NCI-H1436 treated with DMSO at 0.1 percent for 48 hours (cell line): ENCODE measurements around the gene PADI1.

Experiments
- DNase-seq: peaks from one replicate; lab custom pipeline; 2025; lab: John Stamatoyannopoulos, UW

The PADI1 gene, protein sequence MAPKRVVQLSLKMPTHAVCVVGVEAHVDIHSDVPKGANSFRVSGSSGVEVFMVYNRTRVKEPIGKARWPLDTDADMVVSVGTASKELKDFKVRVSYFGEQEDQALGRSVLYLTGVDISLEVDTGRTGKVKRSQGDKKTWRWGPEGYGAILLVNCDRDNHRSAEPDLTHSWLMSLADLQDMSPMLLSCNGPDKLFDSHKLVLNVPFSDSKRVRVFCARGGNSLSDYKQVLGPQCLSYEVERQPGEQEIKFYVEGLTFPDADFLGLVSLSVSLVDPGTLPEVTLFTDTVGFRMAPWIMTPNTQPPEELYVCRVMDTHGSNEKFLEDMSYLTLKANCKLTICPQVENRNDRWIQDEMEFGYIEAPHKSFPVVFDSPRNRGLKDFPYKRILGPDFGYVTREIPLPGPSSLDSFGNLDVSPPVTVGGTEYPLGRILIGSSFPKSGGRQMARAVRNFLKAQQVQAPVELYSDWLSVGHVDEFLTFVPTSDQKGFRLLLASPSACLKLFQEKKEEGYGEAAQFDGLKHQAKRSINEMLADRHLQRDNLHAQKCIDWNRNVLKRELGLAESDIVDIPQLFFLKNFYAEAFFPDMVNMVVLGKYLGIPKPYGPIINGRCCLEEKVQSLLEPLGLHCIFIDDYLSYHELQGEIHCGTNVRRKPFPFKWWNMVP

DNA sequence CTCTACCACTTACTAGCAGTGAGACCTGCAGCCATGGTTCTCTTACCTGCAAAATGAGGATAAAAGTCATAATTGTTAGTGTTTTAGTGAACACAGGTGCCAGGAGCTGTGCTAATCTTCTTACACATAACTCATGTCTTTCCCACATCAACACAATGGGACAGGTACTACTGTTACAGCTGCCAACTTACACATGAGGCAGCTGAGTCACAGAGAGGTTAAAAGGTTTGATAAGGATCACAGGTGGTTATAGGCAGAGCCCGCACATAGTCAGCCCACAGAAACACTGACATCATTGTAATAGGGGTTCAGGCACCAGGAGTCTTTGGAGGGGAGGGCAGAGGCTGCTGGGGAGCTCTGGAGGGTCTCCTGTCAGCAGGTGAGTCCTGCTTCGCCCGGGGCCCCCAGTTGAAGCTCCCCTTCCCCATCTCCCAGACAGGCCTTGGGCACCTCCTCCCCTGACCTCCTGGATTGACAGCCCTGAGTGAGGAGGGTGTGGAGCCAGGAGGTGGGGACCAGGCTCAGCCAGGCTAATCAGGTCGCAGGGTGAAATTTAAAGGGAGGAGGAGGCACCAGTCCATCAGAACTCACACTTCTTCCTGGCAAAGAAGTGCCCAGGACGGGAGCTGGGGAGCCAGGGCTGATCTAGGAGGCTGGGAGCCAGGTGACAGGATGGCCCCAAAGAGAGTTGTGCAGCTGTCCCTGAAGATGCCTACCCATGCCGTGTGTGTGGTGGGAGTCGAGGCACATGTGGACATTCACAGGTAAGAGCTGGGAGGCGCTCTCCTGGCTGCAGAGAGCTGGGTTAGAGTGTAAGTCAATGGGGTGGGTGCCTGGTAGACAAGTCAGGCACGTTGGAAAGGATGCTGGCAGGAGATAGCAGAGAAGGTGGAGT is at the start of gene PADI1:
TSS of gene PADI1 (plus strand) at position 583 of the 895 bp plus-strand sequence. CDS start at position 673, 90 bp downstream.
- no peak for DNase-seq

DNA sequence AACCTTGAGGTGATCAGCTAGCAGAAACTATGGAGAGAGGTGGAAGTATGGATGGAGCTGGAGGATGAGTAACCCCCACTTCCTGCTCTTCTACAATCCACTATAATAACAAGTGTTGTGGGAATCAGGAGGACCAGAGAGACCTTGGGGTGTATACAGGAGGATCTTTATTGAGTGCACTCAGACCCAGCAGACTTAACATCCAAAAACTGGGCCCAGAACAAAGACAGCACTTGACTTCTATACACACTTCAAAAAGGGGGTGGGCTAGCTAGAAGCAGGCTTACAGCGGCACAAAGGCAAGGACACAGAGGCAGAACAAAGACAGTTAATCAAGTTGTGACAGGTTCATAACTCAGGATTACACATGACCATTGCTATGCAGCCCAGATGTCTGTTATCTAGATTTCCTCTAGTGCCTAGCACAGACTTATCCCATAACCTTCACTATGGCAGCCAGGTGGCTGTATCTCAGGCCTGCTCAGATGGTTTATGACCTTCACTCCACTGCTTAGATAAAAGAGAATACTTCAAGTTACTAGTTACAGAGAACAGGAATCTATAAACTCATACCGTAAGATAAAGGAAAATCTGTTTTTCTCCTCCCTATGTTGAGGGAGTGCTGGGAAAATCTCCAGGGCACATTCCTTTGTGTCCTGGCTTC is 49.5 kb upstream of the PADI1 start:
- DNase-seq: no peak

- no peak for DNase-seq
Observed at GRCh38 chr1:17156108-17156507, 48.8 kb upstream of the PADI1 start.

- no peak for DNase-seq
Observed at GRCh38 chr1:17158961-17159360, 46.0 kb upstream of the PADI1 start.

- DNase-seq: no peak
Observed at GRCh38 chr1:17161137-17161740, 43.7 kb upstream of the PADI1 start.

GRCh38 chr1:17161926-17162800 is 42.8 kb upstream of the PADI1 start:
- DNase-seq: no peak

GRCh38 chr1:17162941-17163340 is 42.0 kb upstream of the PADI1 start:
- DNase-seq: no peak

DNA sequence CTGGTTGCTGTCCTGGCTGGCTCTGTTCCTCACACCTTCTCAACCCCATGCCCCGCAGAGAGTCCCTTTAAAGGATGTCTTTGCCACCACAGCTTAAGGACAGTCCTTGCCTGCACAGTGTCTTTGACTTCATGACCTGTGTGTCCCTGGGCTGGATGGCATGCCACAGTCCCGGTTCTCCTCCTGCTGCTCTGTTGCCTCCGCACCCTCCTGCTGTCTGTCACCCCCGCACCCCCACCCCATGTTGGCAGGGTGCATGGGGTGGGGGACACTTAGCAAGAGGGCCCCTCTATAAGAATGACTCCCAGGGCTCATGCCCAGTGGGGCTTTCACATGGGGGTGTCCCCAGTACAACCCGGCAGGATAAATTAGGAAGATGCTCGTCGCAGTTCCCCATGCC is 41.6 kb upstream of the PADI1 start:
- DNase-seq: no peak

- DNase-seq: no peak
Observed at GRCh38 chr1:17163789-17164666, 40.9 kb upstream of the PADI1 start.

- no peak for DNase-seq
Observed at GRCh38 chr1:17165823-17166222, 39.1 kb upstream of the PADI1 start.

DNA sequence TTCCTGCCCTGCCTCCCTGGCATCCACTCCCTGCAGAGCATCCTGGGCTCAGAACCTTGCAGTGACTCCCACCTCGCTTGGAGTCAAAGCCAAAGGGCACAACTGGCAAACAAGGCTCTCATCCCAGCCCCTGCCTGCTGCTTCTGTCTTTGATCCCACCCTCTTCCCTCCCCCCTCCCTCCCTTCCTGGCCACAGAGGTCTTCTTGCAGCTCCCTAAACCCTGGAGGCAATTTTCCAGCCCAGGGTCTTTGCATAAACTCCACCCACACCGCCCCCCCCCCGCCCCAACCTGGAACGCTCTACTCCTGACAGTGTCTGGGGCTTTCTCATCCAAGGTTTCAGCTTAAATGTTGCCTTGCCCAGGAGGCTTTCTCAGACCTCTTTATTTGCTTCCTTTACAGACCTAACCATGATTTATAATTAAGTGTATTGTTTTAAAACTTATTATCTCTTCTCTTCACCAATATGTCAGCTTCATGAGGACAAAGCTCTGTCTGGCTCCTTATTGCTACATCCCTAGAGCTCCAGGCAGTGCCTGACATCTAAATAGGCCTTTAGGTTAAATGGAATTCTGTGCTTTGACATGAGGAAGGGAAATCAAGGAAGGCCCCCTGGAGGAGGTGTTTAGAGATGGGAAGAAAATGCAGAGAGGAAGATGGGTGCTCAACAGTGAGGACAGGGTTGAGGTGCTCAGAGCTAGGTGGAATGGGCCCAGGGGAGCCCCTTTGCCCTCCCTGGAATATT is 37.7 kb upstream of the PADI1 start:
- DNase-seq: no peak

GRCh38 chr1:17167786-17168090 is 37.2 kb upstream of the PADI1 start:
- DNase-seq: no peak

DNA sequence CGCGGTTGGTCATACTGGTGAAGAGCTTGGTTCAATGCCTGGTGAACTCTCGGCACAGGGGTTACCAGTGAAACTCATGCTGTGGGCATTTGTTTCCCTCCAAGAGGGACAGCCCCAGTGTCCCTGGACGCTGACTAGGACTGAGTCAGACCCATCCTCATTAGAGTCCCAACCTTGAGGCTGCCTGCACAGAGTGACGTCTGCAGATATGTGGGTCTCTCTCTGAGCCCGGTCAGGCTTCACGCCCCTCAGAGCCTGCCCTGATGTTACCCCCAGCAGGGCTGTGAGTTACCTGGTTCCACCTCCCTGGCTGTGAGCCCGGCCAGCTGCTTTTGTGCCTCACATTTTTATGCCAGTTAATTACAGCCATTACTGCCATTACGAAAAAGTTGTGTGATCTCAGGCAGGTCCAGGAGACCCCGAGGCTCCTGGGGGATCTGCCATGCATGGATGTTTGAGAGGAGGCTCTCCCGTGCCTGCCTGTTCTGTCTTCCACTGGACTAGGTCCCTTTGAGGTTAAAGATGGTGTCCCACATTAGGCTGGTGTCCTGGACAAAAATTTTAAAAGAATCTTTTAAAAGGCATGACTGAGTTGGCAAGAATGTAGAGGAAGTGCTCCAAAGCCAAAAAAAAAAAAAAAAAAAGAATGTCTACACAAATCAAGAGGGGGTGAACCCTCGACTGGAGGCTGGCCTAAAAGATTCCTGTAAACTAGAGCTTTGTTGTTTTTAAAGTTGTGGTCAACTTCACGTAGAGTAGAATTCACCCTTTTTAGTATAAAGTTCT is 36.6 kb upstream of the PADI1 start:
- no peak for DNase-seq

DNA sequence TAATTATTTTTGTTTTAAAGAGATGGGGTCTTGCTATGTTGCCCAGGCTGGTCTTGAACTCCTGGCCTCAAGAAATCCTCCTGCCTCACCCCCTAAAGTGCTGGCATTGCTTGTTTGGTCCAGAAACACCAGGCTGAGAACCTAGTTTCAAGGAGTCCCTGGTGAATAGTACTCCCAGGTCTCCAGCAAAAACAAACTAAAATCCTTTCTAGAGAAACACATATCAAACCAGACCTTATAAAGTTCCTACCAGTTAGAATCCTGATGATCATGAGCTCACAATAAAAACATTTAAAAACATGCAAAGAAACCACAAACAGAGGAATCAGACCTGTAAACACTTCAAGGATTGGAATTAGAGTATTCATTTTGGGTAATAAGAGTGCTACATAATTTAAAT is 34.4 kb upstream of the PADI1 start:
- DNase-seq: no peak

GRCh38 chr1:17173217-17173616 is 31.7 kb upstream of the PADI1 start:
- no peak for DNase-seq

GRCh38 chr1:17176306-17177061 is 28.4 kb upstream of the PADI1 start:
- no peak for DNase-seq

GRCh38 chr1:17177651-17178050 is 27.3 kb upstream of the PADI1 start:
- DNase-seq: no peak
